Thyroid gland (tissue), 4 donors: Measurements from ENCODE around the gene IZUMO4. TPM values are rescaled to one million over a fixed set of nuclear protein-coding genes. Genes with fewer than 3 reads are reported as not detected.
A peak's percentile ranks its signal among the peaks of the same experiment; 100 is the strongest.

ENCODE experiments used
- DNase-seq, 2 donors: peaks; one replicate each; pipeline ENCODE4 v3.0.0-alpha.2; 2019
- H3K27ac ChIP-seq, 3 donors: fragments of 200-600 bp; sonication (generic); 1 replicate in 2 of 3; 2 replicates in 1 of 3; pipeline ENCODE4 v1.5.1; 2016 to 2019; ENCODE audit warnings: mild to moderate bottlenecking in 1 of 3, moderate library complexity in 1 of 3
- H3K27me3 ChIP-seq: fragments of 200-600 bp; sonication (generic); one replicate; pipeline ENCODE4 v1.5.1; 2019
- H3K36me3 ChIP-seq, 2 donors: fragments of 200-600 bp; sonication (generic); one replicate each; pipeline ENCODE4 v1.5.1; 2016 to 2019
- H3K4me1 ChIP-seq, 2 donors: fragments of 200-600 bp; sonication (generic); one replicate each; pipeline ENCODE4 v1.5.1; 2017 to 2019
- H3K4me3 ChIP-seq, 3 donors: fragments of 200-600 bp; sonication (generic); replicated peaks in 1 of 3; 1 replicate in 2 of 3; 2 replicates in 1 of 3; pipeline ENCODE4 v1.5.1; 2016; ENCODE audit warnings: mild to moderate bottlenecking in 1 of 3
- H3K9me3 ChIP-seq: fragments of 200-600 bp; sonication (generic); one replicate; pipeline ENCODE4 v1.5.1; 2017
- POLR2A ChIP-seq, 2 donors: fragments of 450-650 bp; IDR thresholded peaks; one replicate each; pipeline ENCODE4 v1.6.1; 2017; ENCODE audit warnings: antibody characterized with exemption in 2 of 2, mild to moderate bottlenecking in 2 of 2, moderate library complexity in 1 of 2
- WGBS, 2 donors: methylation state at CpG; one replicate each; pipeline ENCODE4 v1.1.5; 2017; 5-methylcytosine and 5-hydroxymethylcytosine counted together
- intact Hi-C: fragments of 100-400 bp; cut with DNase I; formaldehyde crosslinking; loops from one replicate; pipeline ENCODE4 v1.15.1; 2023
- total RNA-seq, 4 donors: library from RNA; depleted of rRNA; stranded (reverse); fragments of >200 nt; gene quantifications; one replicate each; pipeline ENCODE4 v1.2.3, GENCODE V29; 2016
- TF ChIP-seq, protein P1 (sequence below), 6 experiments: fragments of 200-600 bp in 3 of 6; fragments of 450-650 bp in 3 of 6; sonication (generic) in 3 of 6; IDR thresholded peaks; one replicate each; pipeline ENCODE4 v1.5.1; 2016 to 2019; ENCODE audit warnings: antibody characterized with exemption in 6 of 6, mild to moderate bottlenecking in 2 of 6, inconsistent platforms in 1 of 6, moderate library complexity in 1 of 6

IZUMO4 gene
- total RNA-seq, 4 donors from 2014 or later, result 1.1 to 4.2 (median 2.9) TPM

DNA sequence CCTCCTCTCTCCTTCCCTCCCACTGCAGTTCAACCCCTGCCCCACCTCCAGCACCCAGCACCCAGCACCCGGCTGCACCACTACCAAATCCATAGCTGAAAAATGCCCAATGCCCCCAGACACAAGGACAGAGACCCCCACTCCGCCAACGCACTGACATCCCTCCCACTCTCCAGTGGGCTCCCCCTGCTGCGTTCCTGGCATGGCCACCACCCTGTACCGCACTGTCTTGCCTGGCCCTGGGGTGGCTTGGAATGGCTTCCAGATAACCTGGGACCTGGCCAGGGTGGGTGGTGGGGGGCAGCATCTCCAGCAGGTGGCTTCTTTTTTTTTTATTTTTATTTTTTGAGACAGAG, 39.9 kb upstream of the IZUMO4 start:
- Histone ChIP-seq H3K27me3 (no peaks in the 10 kb centered on the region), H3K36me3 (no peaks in the 10 kb centered on the region), H3K9me3 (no peaks in the 10 kb centered on the region), H3K4me1 (peaks cover 48 to 80% of the 10 kb centered on the region in 2 donors), H3K27ac (peak overlapping the region; percentile 88 to 100 (median 96)), H3K4me3 (no peak overlapping the region)
- 54 to 71% methylated on average over 5 of the region's 5 CpGs for whole genome bisulfite sequencing, 2 donors
- peak in 1 of 2 donors; percentile 5 for DNase-seq
- intact Hi-C loops, result no loop called here
- TF ChIP-seq, protein P1, sequence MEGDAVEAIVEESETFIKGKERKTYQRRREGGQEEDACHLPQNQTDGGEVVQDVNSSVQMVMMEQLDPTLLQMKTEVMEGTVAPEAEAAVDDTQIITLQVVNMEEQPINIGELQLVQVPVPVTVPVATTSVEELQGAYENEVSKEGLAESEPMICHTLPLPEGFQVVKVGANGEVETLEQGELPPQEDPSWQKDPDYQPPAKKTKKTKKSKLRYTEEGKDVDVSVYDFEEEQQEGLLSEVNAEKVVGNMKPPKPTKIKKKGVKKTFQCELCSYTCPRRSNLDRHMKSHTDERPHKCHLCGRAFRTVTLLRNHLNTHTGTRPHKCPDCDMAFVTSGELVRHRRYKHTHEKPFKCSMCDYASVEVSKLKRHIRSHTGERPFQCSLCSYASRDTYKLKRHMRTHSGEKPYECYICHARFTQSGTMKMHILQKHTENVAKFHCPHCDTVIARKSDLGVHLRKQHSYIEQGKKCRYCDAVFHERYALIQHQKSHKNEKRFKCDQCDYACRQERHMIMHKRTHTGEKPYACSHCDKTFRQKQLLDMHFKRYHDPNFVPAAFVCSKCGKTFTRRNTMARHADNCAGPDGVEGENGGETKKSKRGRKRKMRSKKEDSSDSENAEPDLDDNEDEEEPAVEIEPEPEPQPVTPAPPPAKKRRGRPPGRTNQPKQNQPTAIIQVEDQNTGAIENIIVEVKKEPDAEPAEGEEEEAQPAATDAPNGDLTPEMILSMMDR (IDR thresholded peaks at IDR 0.05), result no peak
- TF ChIP-seq POLR2A (IDR thresholded peaks at IDR 0.05), result no peak

DNA sequence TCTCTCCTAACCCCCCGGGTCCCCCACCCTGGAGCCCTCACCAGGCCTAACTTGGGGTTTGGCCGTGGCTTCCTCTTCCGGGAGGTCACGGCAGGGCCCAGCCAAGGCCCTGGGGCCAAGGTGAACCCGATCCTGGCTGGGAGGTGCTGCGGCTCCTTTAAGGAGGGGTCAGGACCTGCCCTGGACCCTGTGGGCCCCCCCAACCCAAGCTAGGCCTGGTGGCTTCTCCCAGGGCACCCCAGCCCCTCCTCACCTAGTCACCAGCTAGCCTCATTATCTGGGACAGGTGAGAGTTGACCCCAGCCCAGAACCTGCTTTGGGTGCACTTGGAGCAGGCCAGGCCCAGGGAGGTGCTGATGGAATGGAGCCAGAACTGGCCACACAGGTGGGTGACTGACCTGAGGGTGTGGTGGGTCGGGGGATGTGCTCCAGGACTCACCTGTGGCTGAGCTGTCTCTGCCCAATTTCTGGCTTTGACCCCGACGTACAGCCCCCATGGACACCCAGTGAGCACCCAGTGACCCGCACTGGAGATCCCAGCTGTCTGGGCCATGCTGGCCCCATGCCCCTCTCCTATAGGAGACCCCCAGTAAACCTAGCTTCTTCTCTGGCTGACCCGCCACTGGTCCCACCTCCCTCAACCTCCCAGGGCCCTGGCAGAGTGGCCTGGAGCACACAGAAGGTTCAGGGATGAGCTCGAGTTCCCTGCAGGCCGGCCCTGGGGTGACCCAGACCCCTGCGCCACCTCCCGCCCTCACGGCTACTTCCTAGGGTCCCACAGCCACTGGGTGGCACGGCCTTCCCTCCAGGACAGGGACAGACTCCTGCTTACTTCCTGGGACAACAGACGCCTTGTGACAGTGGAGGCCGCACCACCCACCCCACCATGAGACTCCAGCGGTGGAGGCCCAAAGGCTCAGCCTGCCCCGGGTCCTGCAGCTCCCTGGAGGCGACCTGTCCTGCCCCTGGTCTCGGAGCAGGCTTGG, 38.9 kb upstream of the IZUMO4 start:
- 82 to 88% methylated on average over 13 of the region's 23 CpGs for WGBS, 2 donors
- Histone ChIP-seq H3K4me3 (no peak overlapping the region), H3K27ac (peak overlapping the region; percentile 88 to 100 (median 96)), H3K27me3 (no peaks in the 10 kb centered on the region), H3K4me1 (peaks cover 46 to 79% of the 10 kb centered on the region in 2 donors), H3K9me3 (no peaks in the 10 kb centered on the region), H3K36me3 (no peaks in the 10 kb centered on the region)
- DNase-seq, result no peak
- intact Hi-C loops, result no loop called here
- no peak for TF ChIP-seq POLR2A (IDR thresholded peaks at IDR 0.05)
- TF ChIP-seq, protein P1 (IDR thresholded peaks at IDR 0.05), result no peak

DNA sequence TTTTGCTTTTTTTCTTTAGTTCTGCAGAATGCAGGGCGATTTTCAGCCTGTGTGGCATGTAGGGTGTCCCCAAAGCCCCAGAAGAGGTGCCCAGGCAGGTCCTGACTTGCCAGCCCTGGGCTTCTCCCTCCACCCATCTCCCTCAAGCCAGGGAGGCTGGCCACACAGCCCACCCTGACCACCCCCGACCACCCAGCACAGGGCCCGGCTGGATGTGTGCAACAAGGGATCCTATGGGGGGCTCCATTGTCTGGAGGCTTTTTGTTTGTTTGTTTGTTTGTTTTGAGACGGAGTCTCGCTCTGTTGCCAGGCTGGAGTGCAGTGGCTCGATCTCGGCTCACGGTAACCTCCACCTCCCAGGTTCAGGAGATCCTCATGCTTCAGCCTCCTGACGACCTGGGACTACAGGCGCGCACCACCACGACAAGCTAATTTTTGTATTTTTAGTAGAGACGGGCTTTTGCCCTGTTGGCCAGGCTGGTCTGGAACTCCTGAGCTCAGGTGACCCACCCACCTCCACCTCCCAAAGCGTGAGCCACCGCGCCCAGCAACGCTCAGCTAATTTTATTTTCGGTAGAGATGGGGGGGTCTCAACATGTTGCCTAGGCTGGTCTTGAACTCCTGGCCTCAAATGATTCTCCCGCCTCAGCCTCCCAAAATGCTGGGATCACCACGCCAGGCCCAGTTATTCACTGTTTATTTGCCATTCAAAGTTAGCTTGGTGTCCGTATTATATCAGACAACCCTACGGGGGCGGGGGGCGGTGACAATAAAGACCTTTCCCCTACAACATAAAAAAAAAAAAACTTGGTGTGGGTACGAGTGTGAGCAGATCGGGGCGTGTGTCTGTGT, 37.9 kb upstream of the IZUMO4 start:
- TF ChIP-seq POLR2A (IDR thresholded peaks at IDR 0.05), result no peak
- no peaks in the 10 kb centered on the region for H3K9me3 ChIP-seq
- DNase-seq, result no peak
- 82 to 90% methylated on average over 26 of the region's 27 CpGs for WGBS, 2 donors
- no peaks in the 10 kb centered on the region for H3K27me3 ChIP-seq
- H3K4me3 ChIP-seq, result no peak overlapping the region
- intact Hi-C loops, result no loop called here
- H3K4me1 ChIP-seq, result peaks cover 46 to 76% of the 10 kb centered on the region in 2 donors
- H3K36me3 ChIP-seq, result no peaks in the 10 kb centered on the region
- H3K27ac ChIP-seq, result peak overlapping the region; percentile 96 to 100 (median 100)

DNA sequence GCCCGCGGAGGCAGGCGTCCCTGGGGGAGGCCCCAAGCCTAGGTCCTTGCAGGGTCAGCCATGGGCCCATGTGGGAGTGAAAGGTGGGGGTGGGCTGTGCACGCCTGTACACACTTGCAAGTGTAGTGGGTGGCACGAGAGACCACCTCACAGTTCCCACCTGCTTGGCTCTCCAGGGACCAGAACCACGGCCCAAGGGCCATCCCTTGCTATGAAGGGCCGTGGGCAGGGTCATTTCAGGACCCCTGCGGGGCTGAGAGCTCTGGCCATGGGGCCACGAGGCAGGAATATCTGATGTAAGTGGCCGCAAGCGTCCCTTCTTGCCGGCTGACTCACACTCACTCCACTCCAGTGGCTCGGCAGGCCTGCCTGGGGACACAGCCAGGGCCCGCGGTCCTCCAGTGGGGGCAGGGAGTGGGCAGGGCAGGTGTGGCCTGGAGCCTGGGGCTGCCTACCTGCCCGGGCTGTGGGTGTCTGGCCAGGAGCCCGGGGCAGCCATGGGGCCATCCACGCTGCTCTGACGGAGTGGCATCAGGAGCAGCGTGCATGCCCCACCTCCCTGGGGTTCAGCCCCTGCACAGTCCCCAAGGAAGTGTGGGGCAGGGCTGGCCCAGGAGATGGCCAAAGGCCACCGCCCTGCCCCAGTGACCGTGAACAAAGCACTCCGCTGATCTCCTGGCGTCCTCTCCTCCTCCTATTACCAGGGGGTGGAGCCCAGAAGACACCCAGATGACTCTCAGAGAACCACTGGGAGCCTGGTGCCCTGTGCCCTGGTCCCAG, 37.1 kb upstream of the IZUMO4 start:
- Histone ChIP-seq H3K36me3 (no peaks in the 10 kb centered on the region), H3K27me3 (no peaks in the 10 kb centered on the region), H3K9me3 (no peaks in the 10 kb centered on the region), H3K4me3 (no peak overlapping the region), H3K4me1 (peaks cover 44 to 68% of the 10 kb centered on the region in 2 donors), H3K27ac (peak overlapping the region; percentile 96 to 100 (median 100))
- peak; percentile 98 for DNase-seq
- peak; percentile 27 to 81 for TF ChIP-seq POLR2A (IDR thresholded peaks at IDR 0.05)
- TF ChIP-seq, protein P1 (IDR thresholded peaks at IDR 0.05), result no peak
- WGBS, 2 donors, result 24 to 40% methylated on average over 13 to 17 of the region's 24 CpGs
- intact Hi-C loops, result no loop called here
